Neural cell (in vitro differentiated cells): ENCODE data around the gene AFTPH. TPM values are rescaled to one million over a fixed set of nuclear protein-coding genes. Genes with fewer than 3 reads are reported as not detected.

ENCODE experiments used
- H2AFZ ChIP-seq: fragments of 200-600, 300-800 bp; sonication (generic), shearing (Covaris generic); 2 replicates; pipeline ENCODE4 v1.6.0; 2014; ENCODE audit warnings: low read depth, mild to moderate bottlenecking, antibody characterized with exemption, low read length, moderate library complexity
- H3F3A ChIP-seq: fragments of 200-600 bp; shearing (Covaris generic); 2 replicates; pipeline ENCODE4 v1.6.1; 2016; ENCODE audit warnings: mild to moderate bottlenecking, moderate library complexity, mixed read lengths, antibody characterized with exemption, low read length; ENCODE audit not compliant: insufficient read depth, poor library complexity, severe bottlenecking
- H3K27ac ChIP-seq: fragments of 200-600, 300-800 bp; sonication (generic), shearing (Covaris generic); 2 replicates; pipeline ENCODE4 v1.5.1; 2014; ENCODE audit warnings: mild to moderate bottlenecking, low read length, moderate library complexity
- H3K27me3 ChIP-seq: fragments of 300-800, 200-600 bp; sonication (generic), shearing (Covaris generic); 2 replicates; pipeline ENCODE4 v1.6.0; 2014; ENCODE audit warnings: mild to moderate bottlenecking, low read depth, low read length, moderate library complexity; ENCODE audit not compliant: insufficient read depth
- H3K36me3 ChIP-seq: fragments of 300-800, 200-600 bp; sonication (generic), shearing (Covaris generic); 2 replicates; pipeline ENCODE4 v1.5.1; 2014; ENCODE audit warnings: mild to moderate bottlenecking, antibody characterized with exemption, low read length, moderate library complexity; ENCODE audit not compliant: insufficient read depth
- H3K4me2 ChIP-seq: fragments of 300-800, 200-600 bp; sonication (generic), shearing (Covaris generic); 2 replicates; pipeline ENCODE4 v1.6.0; 2014; ENCODE audit warnings: mild to moderate bottlenecking, low read length
- H3K4me3 ChIP-seq: fragments of 300-800, 200-600 bp; sonication (generic), shearing (Covaris generic); 2 replicates; pipeline ENCODE4 v1.5.1; 2014; ENCODE audit warnings: mild to moderate bottlenecking, low read length, moderate library complexity
- H3K79me2 ChIP-seq: fragments of 200-600 bp; shearing (Covaris generic); replicated peaks from 2 replicates; pipeline ENCODE4 v1.6.0; 2014; ENCODE audit warnings: mild to moderate bottlenecking, low read length, moderate library complexity; ENCODE audit not compliant: insufficient read depth
- H3K9ac ChIP-seq: fragments of 300-800, 200-600 bp; sonication (generic), shearing (Covaris generic); 2 replicates; pipeline ENCODE4 v1.6.1; 2016; ENCODE audit warnings: mild to moderate bottlenecking, low read length, mixed read lengths
- H3K9me2 ChIP-seq: fragments of 200-600 bp; shearing (Covaris generic); 2 replicates; pipeline ENCODE4 v1.6.1; 2016; ENCODE audit warnings: mild to moderate bottlenecking, low read length, mixed read lengths; ENCODE audit not compliant: insufficient read depth
- H3K9me3 ChIP-seq: fragments of 200-600, 300-800 bp; sonication (generic), shearing (Covaris generic); 2 replicates; pipeline ENCODE4 v1.6.1; 2016; ENCODE audit warnings: mild to moderate bottlenecking, mixed run types, low read length, moderate library complexity, mixed read lengths
- H4K20me1 ChIP-seq: fragments of 200-600 bp; shearing (Covaris generic); 2 replicates; pipeline ENCODE4 v1.6.1; 2016; ENCODE audit warnings: mild to moderate bottlenecking, mixed run types; ENCODE audit not compliant: insufficient read depth
- EP300 ChIP-seq: fragments of 450-650 bp; conservative IDR thresholded peaks from 2 replicates; pipeline ENCODE4 v1.6.1; 2014; ENCODE audit warnings: antibody characterized with exemption, mild to moderate bottlenecking, moderate library complexity; ENCODE audit not compliant: poor library complexity, severe bottlenecking
- EZH2 ChIP-seq: fragments of 200-600, 300-800 bp; shearing (Covaris generic), sonication (generic); IDR thresholded peaks from 2 replicates; pipeline ENCODE4 v1.6.1; 2014; ENCODE audit warnings: antibody characterized with exemption, low read length, borderline replicate concordance, mild to moderate bottlenecking; ENCODE audit not compliant: insufficient read depth, poor library complexity, severe bottlenecking
- MXI1 ChIP-seq: fragments of 450-650 bp; conservative IDR thresholded peaks from 2 replicates; pipeline ENCODE4 v1.6.1; 2014; ENCODE audit warnings: antibody characterized with exemption, mild to moderate bottlenecking; ENCODE audit not compliant: poor library complexity, severe bottlenecking
- POLR2AphosphoS5 ChIP-seq: IDR thresholded peaks from 2 replicates; pipeline ENCODE4 v1.6.1; 2012
- RAD21 ChIP-seq: fragments of 450-650 bp; conservative IDR thresholded peaks from 2 replicates; pipeline ENCODE4 v1.6.1; 2014; ENCODE audit warnings: antibody characterized with exemption, mild to moderate bottlenecking, moderate library complexity
- SMC3 ChIP-seq: fragments of 450-650 bp; conservative IDR thresholded peaks from 2 replicates; pipeline ENCODE4 v1.6.1; 2014; ENCODE audit warnings: antibody characterized with exemption, mild to moderate bottlenecking, moderate library complexity; ENCODE audit not compliant: poor library complexity
- TAF1 ChIP-seq: IDR thresholded peaks from 2 replicates; pipeline ENCODE4 v1.6.1; 2012; ENCODE audit warnings: low read depth
- polyA plus RNA-seq: library from polyadenylated mRNA; depleted of rRNA; stranded (reverse); fragments of >200 nt; gene quantifications from 2 replicates; pipeline ENCODE4 v1.2.3, GENCODE V29; 2014
- TF ChIP-seq, protein P1 (sequence below): fragments of 450-650 bp; IDR thresholded peaks from 2 replicates; pipeline ENCODE4 v1.5.1; 2014; ENCODE audit warnings: antibody characterized with exemption, mild to moderate bottlenecking, moderate library complexity; ENCODE audit not compliant: poor library complexity, severe bottlenecking
- TF ChIP-seq, protein P2 (sequence below): IDR thresholded peaks from 2 replicates; pipeline ENCODE4 v1.6.1; 2012; ENCODE audit warnings: borderline replicate concordance

The AFTPH gene
- polyA plus RNA-seq, 1 donor from 2014 or later, result 63.0 TPM

DNA sequence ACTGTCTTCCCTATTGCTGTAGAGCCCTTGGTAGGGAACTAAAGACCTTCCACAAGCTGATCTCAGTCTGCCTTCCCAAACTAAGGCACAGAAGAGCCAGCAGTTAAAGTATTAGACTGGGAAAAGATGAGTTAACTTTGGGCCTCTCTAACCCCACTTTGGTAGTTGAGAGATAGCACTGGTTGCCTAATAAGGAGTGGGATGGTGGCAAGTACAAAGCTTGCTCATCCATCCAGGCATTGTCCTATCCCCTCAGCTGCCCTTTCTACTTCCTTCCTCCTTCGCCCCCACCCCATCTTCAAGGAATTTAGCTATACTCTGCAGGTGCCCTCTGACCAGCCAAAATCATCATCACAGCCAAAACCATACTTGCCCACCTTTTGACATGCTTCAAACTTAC, 22.2 kb upstream of the AFTPH start:
- H3F3A ChIP-seq, result no peaks in the 10 kb centered on the region
- no peaks in the 10 kb centered on the region for H3K9me2 ChIP-seq
- H4K20me1 ChIP-seq, result no peaks in the 10 kb centered on the region
- no peaks in the 10 kb centered on the region for H3K36me3 ChIP-seq
- no peak overlapping the region for H3K27ac ChIP-seq
- H3K4me2 ChIP-seq, result no peak overlapping the region
- TF ChIP-seq POLR2AphosphoS5, result no peak
- no peak for TF ChIP-seq TAF1
- TF ChIP-seq EP300, result no peak
- no peak for TF ChIP-seq SMC3
- TF ChIP-seq, protein P1, sequence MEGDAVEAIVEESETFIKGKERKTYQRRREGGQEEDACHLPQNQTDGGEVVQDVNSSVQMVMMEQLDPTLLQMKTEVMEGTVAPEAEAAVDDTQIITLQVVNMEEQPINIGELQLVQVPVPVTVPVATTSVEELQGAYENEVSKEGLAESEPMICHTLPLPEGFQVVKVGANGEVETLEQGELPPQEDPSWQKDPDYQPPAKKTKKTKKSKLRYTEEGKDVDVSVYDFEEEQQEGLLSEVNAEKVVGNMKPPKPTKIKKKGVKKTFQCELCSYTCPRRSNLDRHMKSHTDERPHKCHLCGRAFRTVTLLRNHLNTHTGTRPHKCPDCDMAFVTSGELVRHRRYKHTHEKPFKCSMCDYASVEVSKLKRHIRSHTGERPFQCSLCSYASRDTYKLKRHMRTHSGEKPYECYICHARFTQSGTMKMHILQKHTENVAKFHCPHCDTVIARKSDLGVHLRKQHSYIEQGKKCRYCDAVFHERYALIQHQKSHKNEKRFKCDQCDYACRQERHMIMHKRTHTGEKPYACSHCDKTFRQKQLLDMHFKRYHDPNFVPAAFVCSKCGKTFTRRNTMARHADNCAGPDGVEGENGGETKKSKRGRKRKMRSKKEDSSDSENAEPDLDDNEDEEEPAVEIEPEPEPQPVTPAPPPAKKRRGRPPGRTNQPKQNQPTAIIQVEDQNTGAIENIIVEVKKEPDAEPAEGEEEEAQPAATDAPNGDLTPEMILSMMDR, result no peak
- TF ChIP-seq EZH2, result no peak
- TF ChIP-seq RAD21, result no peak
- TF ChIP-seq, protein P2, sequence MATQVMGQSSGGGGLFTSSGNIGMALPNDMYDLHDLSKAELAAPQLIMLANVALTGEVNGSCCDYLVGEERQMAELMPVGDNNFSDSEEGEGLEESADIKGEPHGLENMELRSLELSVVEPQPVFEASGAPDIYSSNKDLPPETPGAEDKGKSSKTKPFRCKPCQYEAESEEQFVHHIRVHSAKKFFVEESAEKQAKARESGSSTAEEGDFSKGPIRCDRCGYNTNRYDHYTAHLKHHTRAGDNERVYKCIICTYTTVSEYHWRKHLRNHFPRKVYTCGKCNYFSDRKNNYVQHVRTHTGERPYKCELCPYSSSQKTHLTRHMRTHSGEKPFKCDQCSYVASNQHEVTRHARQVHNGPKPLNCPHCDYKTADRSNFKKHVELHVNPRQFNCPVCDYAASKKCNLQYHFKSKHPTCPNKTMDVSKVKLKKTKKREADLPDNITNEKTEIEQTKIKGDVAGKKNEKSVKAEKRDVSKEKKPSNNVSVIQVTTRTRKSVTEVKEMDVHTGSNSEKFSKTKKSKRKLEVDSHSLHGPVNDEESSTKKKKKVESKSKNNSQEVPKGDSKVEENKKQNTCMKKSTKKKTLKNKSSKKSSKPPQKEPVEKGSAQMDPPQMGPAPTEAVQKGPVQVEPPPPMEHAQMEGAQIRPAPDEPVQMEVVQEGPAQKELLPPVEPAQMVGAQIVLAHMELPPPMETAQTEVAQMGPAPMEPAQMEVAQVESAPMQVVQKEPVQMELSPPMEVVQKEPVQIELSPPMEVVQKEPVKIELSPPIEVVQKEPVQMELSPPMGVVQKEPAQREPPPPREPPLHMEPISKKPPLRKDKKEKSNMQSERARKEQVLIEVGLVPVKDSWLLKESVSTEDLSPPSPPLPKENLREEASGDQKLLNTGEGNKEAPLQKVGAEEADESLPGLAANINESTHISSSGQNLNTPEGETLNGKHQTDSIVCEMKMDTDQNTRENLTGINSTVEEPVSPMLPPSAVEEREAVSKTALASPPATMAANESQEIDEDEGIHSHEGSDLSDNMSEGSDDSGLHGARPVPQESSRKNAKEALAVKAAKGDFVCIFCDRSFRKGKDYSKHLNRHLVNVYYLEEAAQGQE, result no peak
- TF ChIP-seq MXI1, result no peak
- H3K27me3 ChIP-seq, result no peaks in the 10 kb centered on the region
- no peak overlapping the region for H2AFZ ChIP-seq
- no peaks in the 10 kb centered on the region for H3K79me2 ChIP-seq
- no peak overlapping the region for H3K9ac ChIP-seq
- H3K4me3 ChIP-seq, result no peak overlapping the region
- H3K9me3 ChIP-seq, result no peaks in the 10 kb centered on the region

DNA sequence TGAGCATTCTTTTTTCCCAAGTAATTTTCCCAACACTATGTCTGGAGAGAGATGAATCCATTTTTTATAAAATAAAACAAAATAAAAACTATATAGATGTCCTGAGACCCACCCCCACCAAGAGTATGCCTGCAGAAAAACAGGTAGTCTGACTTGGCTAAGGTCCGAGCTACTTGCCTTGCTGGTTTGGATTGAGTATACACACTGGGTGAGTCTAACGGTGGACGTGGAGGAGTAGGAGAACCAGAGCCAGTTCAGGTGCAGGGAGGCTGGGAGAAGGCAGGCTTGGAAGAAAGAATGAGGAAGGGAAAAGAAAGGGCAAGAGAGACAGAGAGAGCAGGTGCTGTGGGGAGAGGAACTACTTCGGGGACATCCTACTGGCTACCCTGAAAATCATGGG, 21.3 kb upstream of the AFTPH start:
- H3K79me2 ChIP-seq, result no peaks in the 10 kb centered on the region
- H3K4me2 ChIP-seq, result no peak overlapping the region

More for the DNA sequence above, 21.3 kb upstream of the AFTPH start:
- no peak overlapping the region for H2AFZ ChIP-seq
- no peaks in the 10 kb centered on the region for H3K36me3 ChIP-seq
- no peak overlapping the region for H3K4me3 ChIP-seq
- no peaks in the 10 kb centered on the region for H3K9me3 ChIP-seq
- H3K9ac ChIP-seq, result no peak overlapping the region
- TF ChIP-seq SMC3, result no peak
- H3K27me3 ChIP-seq, result no peaks in the 10 kb centered on the region
- no peaks in the 10 kb centered on the region for H3K9me2 ChIP-seq
- no peaks in the 10 kb centered on the region for H4K20me1 ChIP-seq
- no peak overlapping the region for H3K27ac ChIP-seq
- H3F3A ChIP-seq, result no peaks in the 10 kb centered on the region
